Urothelium cell line (cell line): ENCODE measurements around the gene CFAP221.
"Not testable (repeated sequence)": the region's sequence is repeated elsewhere in the genome, so short reads cannot be mapped to it uniquely, and the experiment has no call there.

Experiments used
- DNase-seq: peaks from one replicate; pipeline ENCODE4 v3.0.0; 2011; ENCODE audit warnings: low spot score, mixed read lengths
- FAIRE-seq: peaks from 2 replicates; lab custom pipeline; 2011; peaks lifted over from hg19 to GRCh38; lab: Jason Lieb, UNC

Gene CFAP221

GRCh38 chr2:119583291-119583690 lies 39.0 kb downstream of the CFAP221 start:
- no peak for FAIRE-seq
- no peak for DNase-seq

DNA sequence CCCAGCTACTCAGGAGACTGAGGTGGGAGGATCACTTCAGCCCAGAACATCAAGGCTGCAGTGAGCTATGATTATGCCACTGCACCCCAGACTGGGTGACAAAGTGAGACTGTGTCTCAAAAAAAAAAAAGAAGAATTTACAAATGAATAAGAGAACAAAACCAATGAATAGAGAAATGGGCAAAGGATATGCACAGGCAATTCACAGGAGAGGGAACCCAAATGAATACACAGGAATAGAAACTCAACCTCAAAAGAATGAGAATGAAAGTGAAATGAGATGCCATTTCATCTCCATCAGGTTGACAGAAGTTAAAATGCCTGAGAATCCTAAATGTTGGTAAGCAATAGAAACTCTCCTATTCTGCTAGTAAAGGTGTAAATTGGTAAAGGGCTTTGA lies 40.2 kb downstream of the CFAP221 start:
- no peak for FAIRE-seq
- DNase-seq = no peak

DNA sequence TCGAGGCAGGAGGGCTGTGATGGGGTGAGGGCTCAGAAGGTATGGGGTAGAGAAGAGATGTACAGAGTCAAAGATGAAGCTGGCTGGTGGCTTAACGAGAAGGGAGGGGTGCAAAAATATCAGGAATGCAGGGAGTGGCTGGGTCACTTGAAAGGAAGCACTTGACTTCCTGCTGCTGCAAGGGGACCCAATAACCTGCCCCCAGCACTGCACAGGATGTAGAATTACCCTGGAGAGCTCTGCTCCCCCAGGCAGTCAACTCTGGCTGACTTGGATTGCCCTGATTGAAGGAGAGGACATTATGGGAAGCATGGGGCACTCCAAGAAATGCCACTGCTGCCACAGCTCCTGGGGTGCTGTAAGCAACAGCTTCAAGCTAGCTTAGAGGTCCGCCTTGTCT lies 41.8 kb downstream of the CFAP221 start:
- FAIRE-seq (peak; percentile 68), DNase-seq (no peak)

DNA sequence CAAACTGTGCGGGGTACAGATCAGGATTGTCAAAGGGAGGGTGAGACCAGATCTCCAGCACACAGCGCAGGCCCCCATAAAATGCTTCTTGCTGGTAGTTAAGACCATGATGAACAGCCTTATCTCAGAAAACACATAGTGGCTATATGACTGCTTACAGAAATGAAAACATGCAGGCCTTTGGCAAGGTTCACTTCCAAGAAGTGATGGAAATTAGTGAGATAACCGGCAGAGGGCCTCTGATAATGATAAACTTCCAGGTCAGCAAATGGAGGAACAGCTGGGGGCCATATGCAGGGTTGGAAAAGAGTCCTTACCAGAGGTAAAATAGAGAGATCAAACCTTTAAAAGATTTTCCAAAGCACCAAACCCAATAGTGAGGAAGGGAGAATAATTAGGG lies 46.6 kb downstream of the CFAP221 start:
- FAIRE-seq (no peak), DNase-seq (no peak)

- FAIRE-seq = no peak
These were observed 47.3 kb downstream of the CFAP221 start for GRCh38 chr2:119591523-119591922.

GRCh38 chr2:119592436-119592835 lies 48.2 kb downstream of the CFAP221 start:
- no peak for DNase-seq
- no peak for FAIRE-seq

More at GRCh38 chr2:119591523-119591922, 47.3 kb downstream of the CFAP221 start:
- DNase-seq = no peak

DNA sequence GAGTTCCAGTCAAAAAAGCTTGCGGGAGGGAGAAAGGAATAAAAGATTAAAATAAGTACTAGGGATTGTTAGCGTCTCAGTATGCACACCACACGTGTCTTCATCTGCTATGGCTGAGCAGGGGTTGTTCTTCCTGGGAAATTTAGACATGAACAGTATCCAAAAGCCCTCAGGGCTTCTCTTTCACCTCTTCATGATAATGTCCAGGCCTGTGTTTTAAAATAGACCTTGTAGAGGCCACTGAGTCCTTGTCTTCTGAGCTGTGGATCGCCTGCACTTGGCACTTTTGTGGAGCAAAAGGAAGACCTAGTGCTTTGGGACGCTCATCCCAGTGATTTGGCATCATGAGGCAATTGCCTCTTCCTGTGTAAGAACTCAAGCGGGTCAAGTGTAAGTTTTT lies 52.4 kb downstream of the CFAP221 start:
- FAIRE-seq (no peak), DNase-seq (no peak)

GRCh38 chr2:119598596-119599263 lies 54.5 kb downstream of the CFAP221 start:
- FAIRE-seq = peak; percentile 23
- no peak for DNase-seq

DNA sequence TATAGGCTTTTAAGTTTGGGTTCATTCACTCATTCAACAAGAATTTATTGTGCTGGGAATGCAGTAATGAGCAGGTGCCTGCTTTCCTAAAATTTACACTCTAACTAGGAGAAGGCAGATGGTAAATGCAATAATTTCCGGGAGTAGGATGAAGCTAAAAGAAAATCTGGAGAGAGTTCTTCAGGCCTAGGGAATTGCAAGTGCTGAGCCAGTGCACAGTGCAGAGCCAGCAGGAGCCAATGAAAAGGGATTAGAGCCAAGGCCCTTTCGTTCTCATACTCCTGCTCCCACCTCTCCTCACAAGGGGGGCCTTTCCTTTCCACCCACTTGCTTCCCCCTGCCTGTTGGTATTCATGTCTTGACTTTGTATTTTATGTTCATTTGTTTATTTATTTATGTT lies 55.1 kb downstream of the CFAP221 start:
- FAIRE-seq (no peak), DNase-seq (no peak)

- DNase-seq (no peak), FAIRE-seq (no peak)
These were observed 60.8 kb downstream of the CFAP221 start for GRCh38 chr2:119605096-119605495.

DNA sequence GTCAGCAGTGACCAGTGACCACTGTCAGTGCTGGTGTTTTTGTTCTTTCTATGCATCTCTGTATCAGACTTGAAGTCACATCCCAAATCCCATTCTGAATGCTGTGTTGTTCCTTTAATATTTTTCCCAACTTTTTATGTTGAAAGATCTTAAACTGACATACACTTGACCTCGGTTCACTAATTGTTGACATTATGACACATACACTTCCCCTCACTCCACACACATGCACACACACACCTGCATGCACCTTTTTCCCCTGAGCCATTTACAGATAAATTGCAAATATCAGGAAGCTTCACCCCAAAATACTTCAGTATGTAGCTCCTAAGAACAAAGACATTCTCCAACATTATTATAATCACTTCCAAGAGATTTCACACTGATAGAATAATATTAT lies 62.4 kb downstream of the CFAP221 start:
- no peak for DNase-seq
- peak; percentile 23 for FAIRE-seq

- peak; percentile 61 for DNase-seq
- FAIRE-seq = peak; percentile 44
These were observed 64.3 kb downstream of the CFAP221 start for GRCh38 chr2:119608553-119608952.

DNA sequence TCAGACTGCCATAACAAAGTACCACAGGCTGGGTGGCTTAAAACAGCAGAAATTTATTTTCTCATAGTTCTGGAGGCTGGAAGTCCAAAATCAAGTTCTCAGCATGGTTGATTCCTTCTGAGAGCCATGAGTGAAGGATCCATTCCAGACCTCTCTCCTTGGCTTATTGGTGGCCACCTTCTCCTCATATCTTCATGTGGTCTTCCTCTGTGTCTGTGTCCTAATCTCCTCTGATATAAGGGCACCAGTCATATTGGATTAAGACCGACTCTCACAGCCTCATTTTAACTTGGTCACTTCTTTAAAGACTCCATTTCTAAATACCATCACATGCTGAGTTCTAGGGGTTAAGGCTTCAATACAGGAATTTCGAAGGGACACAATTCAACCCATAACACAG lies 65.1 kb downstream of the CFAP221 start:
- FAIRE-seq (no peak), DNase-seq (no peak)

DNA sequence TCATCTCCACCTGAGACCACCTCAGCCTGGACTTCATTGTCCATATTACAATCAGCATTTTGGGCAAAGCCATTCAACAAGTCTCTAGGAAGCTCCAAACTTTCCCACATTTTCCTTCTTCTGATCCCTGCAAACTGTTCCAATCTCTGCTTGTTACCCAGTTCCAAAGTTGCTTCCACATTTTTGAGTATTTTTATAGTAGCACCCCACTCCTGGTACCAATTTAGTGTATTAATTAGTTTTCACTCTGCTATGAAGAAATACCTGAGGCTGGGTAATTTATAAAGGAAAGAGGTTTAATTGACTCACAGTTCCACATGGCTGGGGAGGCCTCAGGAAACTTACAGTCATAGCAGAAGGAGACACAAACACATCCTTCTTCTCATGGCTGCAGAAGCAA lies 69.9 kb downstream of the CFAP221 start:
- DNase-seq, FAIRE-seq: not testable (repeated sequence)

- no peak for FAIRE-seq
These were observed 72.2 kb downstream of the CFAP221 start for GRCh38 chr2:119616421-119616820.

DNA sequence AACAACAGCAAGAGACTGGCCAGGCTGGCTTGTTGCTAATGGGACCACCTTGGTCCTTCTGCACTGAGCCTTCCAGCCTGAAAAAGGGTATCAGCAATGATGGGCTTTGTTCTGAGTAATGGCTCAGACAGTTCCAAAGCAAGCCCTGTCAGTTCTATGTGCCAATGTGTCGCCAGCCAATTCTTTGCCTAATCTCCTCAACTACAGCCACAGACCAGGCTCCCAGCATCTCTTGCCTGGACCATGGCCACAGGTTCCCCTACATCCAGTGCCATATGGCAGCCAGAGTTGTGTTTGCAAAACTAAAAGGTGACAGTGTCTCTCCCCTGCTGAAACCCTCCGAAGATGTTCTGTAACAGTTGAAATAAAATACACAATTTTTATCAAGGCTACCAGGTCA lies 73.2 kb downstream of the CFAP221 start:
- FAIRE-seq (no peak), DNase-seq (no peak)

More at GRCh38 chr2:119616421-119616820, 72.2 kb downstream of the CFAP221 start:
- no peak for DNase-seq

GRCh38 chr2:119618725-119619124 lies 74.5 kb downstream of the CFAP221 start:
- not testable (repeated sequence) for FAIRE-seq, DNase-seq

- DNase-seq (no peak), FAIRE-seq (no peak)
These were observed 81.0 kb downstream of the CFAP221 start for GRCh38 chr2:119625226-119625625.

DNA sequence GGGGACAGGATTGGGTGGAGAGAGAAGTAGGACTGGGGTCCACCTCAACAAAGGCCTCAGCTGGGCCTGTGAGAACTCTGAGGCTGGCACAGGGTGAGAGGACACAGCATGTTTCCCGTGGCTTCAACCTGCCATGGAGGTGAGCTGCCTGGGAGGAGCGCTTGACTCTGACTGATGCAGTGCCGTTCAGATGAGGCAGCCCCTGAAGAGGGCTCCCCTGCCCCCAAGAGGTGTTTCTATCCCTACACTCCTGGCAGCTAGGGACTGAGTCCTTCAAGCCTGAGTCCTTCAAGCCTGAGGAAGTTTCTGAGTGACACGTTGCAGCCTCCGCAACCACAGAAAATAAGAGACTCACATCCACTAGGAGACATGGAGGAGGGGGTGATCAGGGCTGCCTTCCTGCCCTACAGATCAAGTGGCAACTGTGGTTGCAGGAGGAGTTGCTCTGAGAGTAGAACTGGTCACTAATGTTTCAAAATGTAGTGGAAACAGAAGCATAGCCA lies 85.1 kb downstream of the CFAP221 start:
- no peak for DNase-seq
- peak; percentile 55 for FAIRE-seq

- no peak for DNase-seq
- no peak for FAIRE-seq
These were observed 85.9 kb downstream of the CFAP221 start for GRCh38 chr2:119630121-119630520.

- FAIRE-seq = no peak
These were observed 93.1 kb downstream of the CFAP221 start for GRCh38 chr2:119637371-119637770.

DNA sequence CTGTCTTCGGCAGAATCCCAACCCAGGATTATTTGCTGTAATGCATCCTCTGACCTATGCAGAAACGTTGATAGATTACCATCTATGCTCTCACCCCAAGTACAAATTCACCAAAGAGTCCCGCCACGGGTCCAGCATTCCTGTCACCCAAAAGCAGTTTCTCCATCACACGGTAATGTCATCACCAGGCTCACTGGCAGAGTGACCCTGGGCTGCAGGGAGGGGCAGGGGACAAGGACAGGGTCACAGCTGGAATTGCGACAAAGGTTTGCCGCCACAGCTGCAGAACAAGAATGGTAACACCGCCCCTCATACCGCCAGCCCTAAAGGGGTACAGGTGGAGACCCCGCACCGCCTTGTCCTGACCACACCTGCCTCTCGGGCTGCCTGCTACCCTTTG lies 94.0 kb downstream of the CFAP221 start:
- no peak for DNase-seq
- peak; percentile 85 for FAIRE-seq

More at GRCh38 chr2:119637371-119637770, 93.1 kb downstream of the CFAP221 start:
- no peak for DNase-seq
